Stimulated activated naive CD8-positive, alpha-beta T cell treated with anti-CD3 and anti-CD28 coated beads, Interleukin-15, Interleukin-2, amounts not matched to agents 100 ng/mL and 50 ng/mL, for 24 hours (primary cell): Measurements from ENCODE around the gene DPP8.
A peak's percentile ranks its signal among the peaks of the same experiment; 100 is the strongest.

Source experiments
- H3K27ac Mint-ChIP-seq: one replicate; pipeline ENCODE4 v1.8.0; 2021; ENCODE audit warnings: mild to moderate bottlenecking, mixed read lengths
- H3K27me3 Mint-ChIP-seq: one replicate; pipeline ENCODE4 v1.8.0; 2021; ENCODE audit warnings: mixed read lengths
- H3K36me3 Mint-ChIP-seq: one replicate; pipeline ENCODE4 v1.8.0; 2021; ENCODE audit warnings: low read depth, mixed read lengths
- H3K4me1 Mint-ChIP-seq: one replicate; pipeline ENCODE4 v1.8.0; 2021; ENCODE audit warnings: low read depth, mixed read lengths
- H3K4me3 Mint-ChIP-seq: one replicate; pipeline ENCODE4 v1.8.0; 2021; ENCODE audit warnings: mild to moderate bottlenecking, mixed read lengths
- H3K9me3 Mint-ChIP-seq: one replicate; pipeline ENCODE4 v1.8.0; 2021; ENCODE audit warnings: mixed read lengths

DPP8 gene

DNA sequence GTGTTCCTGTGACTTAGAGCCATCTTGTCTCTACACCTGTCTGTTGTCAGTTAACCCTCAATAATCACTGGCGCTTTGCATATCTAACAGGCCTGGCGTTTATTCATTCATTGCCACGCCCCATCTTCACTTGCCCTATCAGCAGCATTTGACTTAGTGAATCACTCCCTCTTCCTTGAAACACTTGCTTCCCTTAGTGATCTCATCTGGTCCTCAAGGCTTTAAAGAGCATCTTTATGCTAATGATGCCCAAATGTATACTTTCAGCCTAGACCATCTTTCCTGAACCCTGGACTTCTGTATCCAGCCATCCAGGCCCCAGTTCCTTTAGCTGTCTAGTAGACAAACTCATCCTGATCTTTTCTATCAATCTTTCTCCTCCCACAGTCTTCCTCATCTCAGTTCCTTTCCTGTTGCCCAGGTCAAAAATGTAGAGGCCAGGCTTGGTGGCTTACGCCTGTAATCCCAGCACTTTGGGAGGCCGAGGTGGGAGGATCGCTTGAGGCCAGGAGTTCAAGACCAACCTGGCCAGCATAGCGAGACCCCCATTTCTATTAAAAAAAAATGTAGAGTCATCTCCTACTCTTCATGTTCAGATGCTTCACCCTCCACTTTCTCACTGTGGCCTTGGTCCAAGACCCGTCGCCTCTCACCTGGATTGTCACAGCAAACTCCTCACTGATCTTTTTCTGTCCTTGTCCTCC, 93.4 kb downstream of the DPP8 start:
- peak overlapping the region; percentile 36 for H3K4me3 Mint-ChIP-seq
- H3K27me3 Mint-ChIP-seq = peaks cover 52% of the 10 kb centered on the region

DNA sequence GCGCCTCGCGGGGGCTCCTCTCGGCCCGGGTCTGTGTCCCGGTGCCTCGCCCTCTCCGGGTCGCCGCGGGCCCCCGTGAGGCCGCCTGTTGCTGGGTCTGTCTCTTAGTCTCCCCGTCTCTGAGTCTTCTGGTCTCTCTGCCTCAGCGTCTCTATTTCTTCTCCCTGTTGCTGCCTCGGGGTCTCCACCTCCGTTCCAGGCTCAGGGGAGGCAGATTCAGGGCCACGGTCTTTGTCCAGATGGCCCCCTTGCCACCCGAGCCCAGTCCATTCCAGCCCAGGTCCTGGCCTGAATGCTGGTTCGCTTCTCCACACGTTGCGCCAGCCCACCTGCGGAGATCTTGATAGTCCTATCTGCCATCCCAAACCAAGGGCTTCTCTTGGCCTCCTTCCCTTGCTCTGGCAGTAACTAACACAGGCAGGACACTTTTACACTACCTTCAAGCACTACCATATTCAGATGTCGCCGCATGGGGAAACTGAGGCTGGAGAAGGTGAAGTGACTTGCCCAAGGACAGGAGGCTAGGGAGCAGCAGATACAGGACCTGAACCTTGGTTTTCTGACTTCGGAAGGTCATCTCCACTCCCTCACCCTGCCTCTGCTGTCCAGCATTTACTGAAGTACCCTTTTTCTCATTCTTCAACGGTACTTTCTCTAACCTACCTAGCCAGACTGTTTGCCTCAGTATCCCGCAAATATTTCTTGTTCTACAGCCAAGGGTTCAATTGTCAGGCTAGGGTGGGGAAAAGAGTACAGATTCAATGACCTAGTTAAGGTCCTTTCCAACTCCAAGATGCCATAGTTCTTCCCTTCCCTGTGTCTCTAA, 94.1 kb downstream of the DPP8 start:
- Mint-ChIP-seq H3K27me3 (peaks cover 60% of the 10 kb centered on the region), H3K9me3 (no peaks in the 10 kb centered on the region), H3K27ac (peak overlapping the region; percentile 64), H3K4me1 (peaks cover 14% of the 10 kb centered on the region), H3K4me3 (peak overlapping the region; percentile 80), H3K36me3 (no peaks in the 10 kb centered on the region)

More for the DNA sequence above, 93.4 kb downstream of the DPP8 start:
- Mint-ChIP-seq H3K9me3 (no peaks in the 10 kb centered on the region), H3K27ac (no peak overlapping the region), H3K36me3 (no peaks in the 10 kb centered on the region), H3K4me1 (peaks cover 14% of the 10 kb centered on the region)

DNA sequence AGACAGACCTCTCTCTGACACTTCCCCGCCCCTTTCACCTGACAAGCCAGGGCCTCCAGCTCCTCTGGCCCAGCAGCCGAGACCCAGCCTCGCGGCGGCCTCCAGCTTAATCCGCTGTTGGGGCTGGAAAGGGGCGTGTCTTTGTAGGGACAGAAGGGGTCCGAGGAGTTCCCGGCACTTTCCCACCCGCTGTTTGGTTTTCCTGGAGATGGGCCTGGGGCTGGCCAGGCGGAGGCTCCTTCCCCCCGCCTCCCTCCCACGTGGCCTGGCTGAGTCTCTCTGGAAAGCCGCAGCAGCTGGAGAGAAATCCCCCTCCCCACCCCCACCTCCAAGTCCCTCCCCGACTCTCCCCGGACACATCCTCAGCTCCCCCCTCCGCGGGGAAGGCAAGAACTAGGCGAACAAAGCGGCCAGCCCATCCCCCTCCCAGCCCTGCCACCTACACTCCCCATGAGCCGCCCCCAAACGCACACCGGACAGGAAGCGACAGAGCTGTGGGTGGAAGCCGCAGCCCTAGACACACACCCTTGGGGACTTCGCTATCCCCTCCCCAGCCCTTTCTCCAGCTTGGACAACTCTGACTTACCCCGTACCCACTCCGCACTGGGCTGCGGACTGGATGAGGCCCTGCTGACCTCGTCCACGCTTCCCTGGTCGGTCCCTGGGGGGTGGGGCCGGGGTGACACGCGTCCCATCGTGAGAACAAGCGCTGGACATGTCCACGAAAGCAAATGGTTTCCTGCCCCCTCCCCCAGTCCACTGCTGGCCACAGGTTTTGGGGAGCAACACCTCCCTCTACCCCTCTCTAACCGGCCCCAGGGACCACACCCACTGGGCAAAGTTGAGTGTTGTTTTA, 95.9 kb downstream of the DPP8 start:
- no peak overlapping the region for H3K27ac Mint-ChIP-seq
- H3K4me3 Mint-ChIP-seq = peak overlapping the region; percentile 81
- peaks cover 14% of the 10 kb centered on the region for H3K4me1 Mint-ChIP-seq
- no peaks in the 10 kb centered on the region for H3K36me3 Mint-ChIP-seq
- no peaks in the 10 kb centered on the region for H3K9me3 Mint-ChIP-seq
- H3K27me3 Mint-ChIP-seq = peaks cover 72% of the 10 kb centered on the region

- H3K9me3 Mint-ChIP-seq = no peaks in the 10 kb centered on the region
- H3K27me3 Mint-ChIP-seq = peaks cover 73% of the 10 kb centered on the region
- H3K4me1 Mint-ChIP-seq = peaks cover 14% of the 10 kb centered on the region
- no peaks in the 10 kb centered on the region for H3K36me3 Mint-ChIP-seq
- no peak overlapping the region for H3K4me3 Mint-ChIP-seq
- H3K27ac Mint-ChIP-seq = no peak overlapping the region
Observed at GRCh38 chr15:65420975-65421359, 96.5 kb downstream of the DPP8 start.

GRCh38 chr15:65418596-65418995, 98.9 kb downstream of the DPP8 start:
- Mint-ChIP-seq H3K4me1 (peaks cover 11% of the 10 kb centered on the region), H3K36me3 (no peaks in the 10 kb centered on the region), H3K27ac (no peak overlapping the region), H3K4me3 (no peak overlapping the region), H3K9me3 (no peaks in the 10 kb centered on the region), H3K27me3 (peaks cover 57% of the 10 kb centered on the region)

- no peaks in the 10 kb centered on the region for H3K36me3 Mint-ChIP-seq
- no peak overlapping the region for H3K4me3 Mint-ChIP-seq
- peaks cover 2% of the 10 kb centered on the region for H3K4me1 Mint-ChIP-seq
- peaks cover 45% of the 10 kb centered on the region for H3K27me3 Mint-ChIP-seq
- H3K27ac Mint-ChIP-seq = no peak overlapping the region
- no peaks in the 10 kb centered on the region for H3K9me3 Mint-ChIP-seq
Observed at GRCh38 chr15:65416845-65417416, 100.6 kb downstream of the DPP8 start.

DNA sequence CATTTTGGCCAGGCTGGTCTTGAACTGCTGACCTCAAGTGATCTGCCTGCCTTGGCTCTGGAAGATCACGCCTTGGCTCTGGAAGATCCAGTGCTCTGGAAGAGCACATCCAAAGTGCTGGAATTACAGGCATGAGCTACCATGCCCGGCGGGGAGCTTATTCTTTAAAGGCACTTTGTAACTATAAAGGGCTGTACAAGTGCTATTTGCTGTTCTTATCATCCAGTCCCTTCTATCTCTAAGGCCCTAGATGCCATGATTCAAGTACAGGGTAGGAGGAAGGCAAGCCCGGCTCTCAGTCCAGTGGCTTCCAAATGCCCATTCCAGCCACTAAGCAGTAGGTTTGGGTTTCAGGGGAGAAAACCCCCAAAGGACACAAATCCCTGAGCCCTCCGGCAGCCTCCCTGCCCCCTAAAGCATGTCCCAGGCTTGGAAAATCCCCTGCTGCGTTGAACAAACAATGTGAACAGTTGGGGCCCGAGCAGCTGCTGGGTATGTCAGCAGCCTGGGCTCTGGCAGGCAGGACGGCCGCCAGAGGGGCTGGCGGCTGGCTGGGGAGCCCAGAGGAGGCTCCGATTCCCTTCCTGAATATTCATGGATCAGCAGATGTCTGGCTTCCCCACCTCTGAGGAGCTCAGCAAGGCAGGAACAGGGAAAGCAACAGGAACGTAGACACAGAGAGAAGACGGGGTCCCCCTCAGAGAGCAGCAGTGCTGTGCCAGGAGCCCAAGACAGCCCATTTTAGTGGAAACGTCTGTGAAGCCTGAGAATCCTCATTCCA, 102.5 kb downstream of the DPP8 start:
- H3K27me3 Mint-ChIP-seq = peaks cover 44% of the 10 kb centered on the region
- no peak overlapping the region for H3K27ac Mint-ChIP-seq
- no peaks in the 10 kb centered on the region for H3K9me3 Mint-ChIP-seq
- H3K4me3 Mint-ChIP-seq = no peak overlapping the region
- H3K4me1 Mint-ChIP-seq = no peaks in the 10 kb centered on the region
- H3K36me3 Mint-ChIP-seq = no peaks in the 10 kb centered on the region

- H3K9me3 Mint-ChIP-seq = no peaks in the 10 kb centered on the region
- H3K4me1 Mint-ChIP-seq = peaks cover 9% of the 10 kb centered on the region
- H3K27me3 Mint-ChIP-seq = peaks cover 39% of the 10 kb centered on the region
- H3K27ac Mint-ChIP-seq = no peak overlapping the region
- no peak overlapping the region for H3K4me3 Mint-ChIP-seq
- no peaks in the 10 kb centered on the region for H3K36me3 Mint-ChIP-seq
Observed at GRCh38 chr15:65413760-65414144, 103.7 kb downstream of the DPP8 start.

DNA sequence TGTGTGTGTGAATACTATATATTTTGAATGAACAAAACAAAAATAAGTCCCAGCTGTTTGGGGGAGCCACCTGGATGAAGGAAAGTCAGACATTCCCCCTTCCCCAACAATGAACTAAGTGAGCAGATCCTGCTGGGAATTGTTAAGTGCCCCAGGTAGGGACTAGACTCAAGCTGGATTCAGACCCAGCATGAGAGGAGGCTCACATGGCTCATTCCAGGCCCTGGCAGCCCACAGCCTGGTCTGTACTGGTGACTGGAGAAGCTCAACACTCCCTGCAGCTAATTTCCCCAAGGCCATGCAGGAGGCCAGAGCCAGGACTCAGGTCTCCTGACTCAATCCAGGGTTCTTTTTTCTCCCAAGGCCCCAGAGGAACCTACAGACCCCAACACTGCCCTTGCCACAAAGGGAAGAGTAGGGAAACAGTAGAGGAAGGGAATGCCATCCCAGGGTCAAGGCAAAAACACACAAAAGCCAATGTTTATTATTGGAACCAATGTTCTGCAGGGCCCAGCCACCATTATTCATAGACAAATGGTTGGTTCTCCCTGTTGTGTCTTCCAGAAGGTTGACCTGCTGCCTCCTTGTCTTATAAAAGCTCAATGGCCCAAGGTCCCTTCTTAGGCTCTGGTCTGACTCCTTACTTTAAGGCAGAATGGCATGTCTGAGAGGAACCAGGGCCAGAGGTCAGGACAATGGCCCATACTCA, 104.3 kb downstream of the DPP8 start:
- Mint-ChIP-seq H3K4me3 (no peak overlapping the region), H3K27me3 (peaks cover 34% of the 10 kb centered on the region), H3K9me3 (no peaks in the 10 kb centered on the region), H3K4me1 (peaks cover 10% of the 10 kb centered on the region), H3K36me3 (no peaks in the 10 kb centered on the region), H3K27ac (no peak overlapping the region)

- Mint-ChIP-seq H3K4me3 (no peak overlapping the region), H3K36me3 (no peaks in the 10 kb centered on the region), H3K27ac (no peak overlapping the region), H3K27me3 (peaks cover 32% of the 10 kb centered on the region), H3K4me1 (peaks cover 10% of the 10 kb centered on the region), H3K9me3 (no peaks in the 10 kb centered on the region)
Observed at GRCh38 chr15:65412556-65412955, 104.9 kb downstream of the DPP8 start.

DNA sequence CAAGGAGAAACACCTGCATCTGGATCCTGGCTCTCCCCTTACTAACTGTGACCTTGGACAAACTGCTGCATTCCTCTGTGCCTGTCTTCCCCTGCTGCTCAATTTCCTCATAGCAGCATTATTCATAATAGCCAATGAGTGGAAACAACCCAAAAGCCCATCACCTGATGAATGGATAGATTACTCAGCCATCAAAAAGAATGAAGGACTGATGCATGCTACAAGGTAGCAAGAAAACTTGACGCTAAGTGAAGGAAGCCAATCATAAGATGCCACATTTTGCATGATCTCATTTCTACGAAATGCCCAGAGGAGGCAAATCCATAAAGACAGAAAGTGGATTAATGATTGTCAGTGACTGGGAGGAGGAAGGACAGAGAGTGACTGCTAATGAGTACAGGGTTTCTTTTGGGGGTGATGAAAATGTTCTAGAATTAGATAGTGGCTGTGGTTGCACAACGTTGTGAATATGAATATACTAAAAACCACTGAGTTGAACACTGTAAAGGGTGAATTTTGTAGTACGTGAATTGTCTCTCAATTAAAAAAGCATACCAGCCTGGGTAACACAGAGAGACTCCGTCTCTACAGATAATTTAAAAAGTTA, 105.9 kb downstream of the DPP8 start:
- no peak overlapping the region for H3K27ac Mint-ChIP-seq
- peaks cover 10% of the 10 kb centered on the region for H3K4me1 Mint-ChIP-seq
- peaks cover 22% of the 10 kb centered on the region for H3K27me3 Mint-ChIP-seq
- H3K4me3 Mint-ChIP-seq = no peak overlapping the region
- H3K9me3 Mint-ChIP-seq = no peaks in the 10 kb centered on the region
- H3K36me3 Mint-ChIP-seq = no peaks in the 10 kb centered on the region

- no peak overlapping the region for H3K27ac Mint-ChIP-seq
- no peaks in the 10 kb centered on the region for H3K36me3 Mint-ChIP-seq
- H3K4me3 Mint-ChIP-seq = no peak overlapping the region
- peaks cover 10% of the 10 kb centered on the region for H3K4me1 Mint-ChIP-seq
- H3K9me3 Mint-ChIP-seq = no peaks in the 10 kb centered on the region
- peaks cover 19% of the 10 kb centered on the region for H3K27me3 Mint-ChIP-seq
Observed at GRCh38 chr15:65410972-65411371, 106.5 kb downstream of the DPP8 start.

GRCh38 chr15:65410036-65410435, 107.5 kb downstream of the DPP8 start:
- Mint-ChIP-seq H3K4me1 (peaks cover 10% of the 10 kb centered on the region), H3K36me3 (no peaks in the 10 kb centered on the region), H3K9me3 (no peaks in the 10 kb centered on the region), H3K27ac (no peak overlapping the region), H3K27me3 (peaks cover 18% of the 10 kb centered on the region), H3K4me3 (no peak overlapping the region)
